SK-N-SH treated with all-trans-retinoic acid at 6 μM for 48 hours (cell line): ENCODE measurements around the gene GINS1.

Source experiments
- POU6F1 ChIP-seq: fragments of 250-450 bp; sonication (Bioruptor Pico); IDR thresholded peaks from 2 replicates; pipeline ENCODE4 v1.8.0; 2021; ENCODE audit warnings: low read depth, mild to moderate bottlenecking, moderate library complexity, borderline replicate concordance
- TOX ChIP-seq: fragments of 250-450 bp; sonication (Bioruptor Pico); IDR thresholded peaks from 2 replicates; pipeline ENCODE4 v1.8.0; 2021; ENCODE audit warnings: mild to moderate bottlenecking, moderate library complexity, borderline replicate concordance
- TSHZ2 ChIP-seq: fragments of 250-450 bp; sonication (Bioruptor Pico); IDR thresholded peaks from 2 replicates; pipeline ENCODE4 v1.5.0; 2020; ENCODE audit warnings: mild to moderate bottlenecking, moderate library complexity
- ZFP3 ChIP-seq: fragments of 250-450 bp; sonication (Bioruptor Pico); IDR thresholded peaks from 2 replicates; pipeline ENCODE4 v1.5.0; 2020; ENCODE audit warnings: mild to moderate bottlenecking, moderate library complexity
- ZFP30 ChIP-seq: fragments of 450-650 bp; formaldehyde crosslinking; IDR thresholded peaks from 2 replicates; pipeline ENCODE4 v1.5.0; 2022; ENCODE audit warnings: mild to moderate bottlenecking, moderate library complexity
- TF ChIP-seq, protein P1 (sequence below): fragments of 250-450 bp; sonication (Bioruptor Pico); IDR thresholded peaks from 2 replicates; pipeline ENCODE4 v1.5.1; 2020; ENCODE audit warnings: low read depth, mild to moderate bottlenecking, moderate library complexity
- TF ChIP-seq, protein P2 (sequence below): fragments of 250-450 bp; sonication (Bioruptor Pico); IDR thresholded peaks from 2 replicates; pipeline ENCODE4 v1.8.0; 2020; ENCODE audit warnings: mild to moderate bottlenecking, moderate library complexity, borderline replicate concordance

DNA sequence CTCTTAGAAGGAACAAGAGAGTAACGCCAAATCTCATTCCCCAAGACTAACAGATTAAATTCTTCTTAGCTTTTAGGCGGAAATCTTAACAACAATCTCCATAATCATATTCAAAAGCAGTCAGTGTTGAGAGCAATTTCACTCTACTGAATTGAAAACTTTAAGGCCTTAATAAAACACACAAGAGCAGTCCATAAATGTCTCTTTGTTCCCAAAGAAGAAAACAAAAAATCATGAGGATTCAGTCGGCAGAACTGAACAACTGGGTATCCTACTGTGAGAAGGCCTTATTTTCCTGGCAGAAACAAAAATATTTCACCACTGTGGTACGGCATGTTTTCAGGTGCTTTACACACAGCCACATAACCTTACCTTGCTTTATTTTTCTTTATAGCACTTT, 31.2 kb upstream of the GINS1 start:
- TF ChIP-seq, protein P1, sequence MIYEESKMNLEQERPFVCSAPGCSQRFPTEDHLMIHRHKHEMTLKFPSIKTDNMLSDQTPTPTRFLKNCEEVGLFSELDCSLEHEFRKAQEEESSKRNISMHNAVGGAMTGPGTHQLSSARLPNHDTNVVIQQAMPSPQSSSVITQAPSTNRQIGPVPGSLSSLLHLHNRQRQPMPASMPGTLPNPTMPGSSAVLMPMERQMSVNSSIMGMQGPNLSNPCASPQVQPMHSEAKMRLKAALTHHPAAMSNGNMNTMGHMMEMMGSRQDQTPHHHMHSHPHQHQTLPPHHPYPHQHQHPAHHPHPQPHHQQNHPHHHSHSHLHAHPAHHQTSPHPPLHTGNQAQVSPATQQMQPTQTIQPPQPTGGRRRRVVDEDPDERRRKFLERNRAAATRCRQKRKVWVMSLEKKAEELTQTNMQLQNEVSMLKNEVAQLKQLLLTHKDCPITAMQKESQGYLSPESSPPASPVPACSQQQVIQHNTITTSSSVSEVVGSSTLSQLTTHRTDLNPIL, result no peak
- TF ChIP-seq ZFP30 (CRISPR knock-in tag) (no peak), ZFP3 (CRISPR knock-in tag) (no peak), TSHZ2 (CRISPR knock-in tag) (no peak), TOX (CRISPR knock-in tag) (no peak), POU6F1 (CRISPR knock-in tag) (no peak)
- TF ChIP-seq, protein P2, sequence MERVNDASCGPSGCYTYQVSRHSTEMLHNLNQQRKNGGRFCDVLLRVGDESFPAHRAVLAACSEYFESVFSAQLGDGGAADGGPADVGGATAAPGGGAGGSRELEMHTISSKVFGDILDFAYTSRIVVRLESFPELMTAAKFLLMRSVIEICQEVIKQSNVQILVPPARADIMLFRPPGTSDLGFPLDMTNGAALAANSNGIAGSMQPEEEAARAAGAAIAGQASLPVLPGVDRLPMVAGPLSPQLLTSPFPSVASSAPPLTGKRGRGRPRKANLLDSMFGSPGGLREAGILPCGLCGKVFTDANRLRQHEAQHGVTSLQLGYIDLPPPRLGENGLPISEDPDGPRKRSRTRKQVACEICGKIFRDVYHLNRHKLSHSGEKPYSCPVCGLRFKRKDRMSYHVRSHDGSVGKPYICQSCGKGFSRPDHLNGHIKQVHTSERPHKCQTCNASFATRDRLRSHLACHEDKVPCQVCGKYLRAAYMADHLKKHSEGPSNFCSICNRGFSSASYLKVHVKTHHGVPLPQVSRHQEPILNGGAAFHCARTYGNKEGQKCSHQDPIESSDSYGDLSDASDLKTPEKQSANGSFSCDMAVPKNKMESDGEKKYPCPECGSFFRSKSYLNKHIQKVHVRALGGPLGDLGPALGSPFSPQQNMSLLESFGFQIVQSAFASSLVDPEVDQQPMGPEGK (CRISPR knock-in tag), result no peak
